ENCODE results near the gene GHRL. TPM values are rescaled to one million over a fixed set of nuclear protein-coding genes. Genes with fewer than 3 reads are reported as not detected.
A peak's percentile ranks its signal among the peaks of the same experiment; 100 is the strongest.

Gene GHRL
- total RNA-seq, 6 donors from 2014 or later: 1.1 to 14.7 (median 1.8) TPM

DNA sequence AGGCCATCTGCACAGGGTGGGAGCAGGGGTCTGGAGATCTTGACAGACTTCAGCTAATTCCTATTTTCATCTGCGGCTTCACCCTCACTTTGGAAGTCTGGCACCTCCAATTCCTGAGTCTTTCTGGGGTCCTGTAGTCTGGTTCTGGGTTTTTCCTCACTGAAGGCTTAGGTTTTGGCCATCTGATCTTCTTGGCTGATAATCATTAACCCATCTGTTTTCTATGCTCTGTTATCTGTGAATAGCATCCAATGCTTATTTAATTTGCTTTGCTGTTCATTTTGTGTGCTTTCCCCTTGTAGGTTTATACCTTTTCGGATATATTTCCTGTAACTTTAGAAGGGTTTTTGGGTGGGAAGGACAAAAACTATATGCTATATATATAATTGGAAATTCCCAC lies 26.9 kb downstream of the GHRL start:
- Histone ChIP-seq H3K9me3 (no peaks in the 10 kb centered on the region), H3K36me3 (peaks cover 8 to 49% (median 30%) of the 10 kb centered on the region in 4 donors), H3K4me3 (no peak overlapping the region), H3K27me3 (no peaks in the 10 kb centered on the region), H3K4me1 (peaks cover 4 to 22% (median 7%) of the 10 kb centered on the region in 4 donors), H3K27ac (no peak overlapping the region)
- 91 to 96% methylated on average over 2 of the region's 2 CpGs for WGBS, 2 donors
- ATAC-seq (ENCODE audit: low FRiP score in 2 of 2): no peak
- DNase-seq: no peak
- no peak for TF ChIP-seq POLR2A (IDR thresholded peaks at IDR 0.05)
- no peak for TF ChIP-seq POLR2AphosphoS5 (IDR thresholded peaks at IDR 0.05)
- no peak for TF ChIP-seq EP300 (IDR thresholded peaks at IDR 0.05)
- TF ChIP-seq, protein P1, sequence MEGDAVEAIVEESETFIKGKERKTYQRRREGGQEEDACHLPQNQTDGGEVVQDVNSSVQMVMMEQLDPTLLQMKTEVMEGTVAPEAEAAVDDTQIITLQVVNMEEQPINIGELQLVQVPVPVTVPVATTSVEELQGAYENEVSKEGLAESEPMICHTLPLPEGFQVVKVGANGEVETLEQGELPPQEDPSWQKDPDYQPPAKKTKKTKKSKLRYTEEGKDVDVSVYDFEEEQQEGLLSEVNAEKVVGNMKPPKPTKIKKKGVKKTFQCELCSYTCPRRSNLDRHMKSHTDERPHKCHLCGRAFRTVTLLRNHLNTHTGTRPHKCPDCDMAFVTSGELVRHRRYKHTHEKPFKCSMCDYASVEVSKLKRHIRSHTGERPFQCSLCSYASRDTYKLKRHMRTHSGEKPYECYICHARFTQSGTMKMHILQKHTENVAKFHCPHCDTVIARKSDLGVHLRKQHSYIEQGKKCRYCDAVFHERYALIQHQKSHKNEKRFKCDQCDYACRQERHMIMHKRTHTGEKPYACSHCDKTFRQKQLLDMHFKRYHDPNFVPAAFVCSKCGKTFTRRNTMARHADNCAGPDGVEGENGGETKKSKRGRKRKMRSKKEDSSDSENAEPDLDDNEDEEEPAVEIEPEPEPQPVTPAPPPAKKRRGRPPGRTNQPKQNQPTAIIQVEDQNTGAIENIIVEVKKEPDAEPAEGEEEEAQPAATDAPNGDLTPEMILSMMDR (IDR thresholded peaks at IDR 0.05): no peak

DNA sequence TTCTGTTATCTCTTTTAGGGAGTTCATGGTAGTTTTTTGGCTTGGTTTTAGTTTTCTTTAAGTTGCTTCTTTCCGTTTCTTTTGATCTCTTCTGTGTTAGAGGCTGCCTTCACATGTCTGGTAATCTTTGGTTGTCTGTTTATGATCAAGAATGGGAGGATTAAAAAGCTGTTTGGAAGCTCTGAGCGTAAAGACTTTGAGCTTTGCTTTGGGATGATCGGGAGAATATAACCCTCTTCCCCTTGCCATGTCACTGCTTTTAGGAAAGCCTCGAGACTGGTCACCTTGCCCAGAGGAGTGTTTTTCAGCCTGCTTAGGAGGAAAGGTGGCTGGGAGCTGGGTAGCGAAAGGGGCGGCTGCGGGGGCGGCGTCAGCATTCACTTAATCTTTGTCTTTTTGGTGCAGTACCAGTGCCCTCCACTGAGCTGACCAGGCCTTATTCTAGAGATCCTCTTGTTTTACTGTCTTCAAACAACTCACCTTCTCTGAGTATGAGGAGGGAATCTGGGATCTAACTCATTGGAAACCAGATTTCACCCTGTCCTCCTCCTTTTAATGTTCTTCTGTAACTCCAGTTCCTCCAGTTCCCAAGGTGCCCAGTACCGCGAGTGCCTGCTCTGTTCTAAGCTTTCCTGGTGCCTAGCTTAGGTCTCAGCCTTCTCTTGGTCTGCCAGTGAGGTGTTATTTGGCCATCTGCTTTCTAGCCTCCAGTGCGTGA lies 28.9 kb downstream of the GHRL start:
- Histone ChIP-seq H3K36me3 (peaks cover 8 to 47% (median 32%) of the 10 kb centered on the region in 4 donors), H3K9me3 (no peaks in the 10 kb centered on the region), H3K4me1 (peaks cover 4 to 22% (median 7%) of the 10 kb centered on the region in 4 donors), H3K4me3 (no peak overlapping the region), H3K27ac (peak overlapping the region in 1 of 4 donors; percentile 14), H3K27me3 (no peaks in the 10 kb centered on the region)
- ATAC-seq (ENCODE audit: low FRiP score in 2 of 2) (peak in 1 of 2 donors; percentile 73), DNase-seq (peak in 1 of 2 donors; percentile 80)
- TF ChIP-seq POLR2AphosphoS5 (IDR thresholded peaks at IDR 0.05) (no peak), POLR2A (IDR thresholded peaks at IDR 0.05) (no peak), EP300 (IDR thresholded peaks at IDR 0.05) (no peak)
- TF ChIP-seq, protein P1 (IDR thresholded peaks at IDR 0.05): peak; percentile 24 to 45 (median 30)
- 52 to 57% methylated on average over 12 of the region's 12 CpGs for WGBS, 2 donors

DNA sequence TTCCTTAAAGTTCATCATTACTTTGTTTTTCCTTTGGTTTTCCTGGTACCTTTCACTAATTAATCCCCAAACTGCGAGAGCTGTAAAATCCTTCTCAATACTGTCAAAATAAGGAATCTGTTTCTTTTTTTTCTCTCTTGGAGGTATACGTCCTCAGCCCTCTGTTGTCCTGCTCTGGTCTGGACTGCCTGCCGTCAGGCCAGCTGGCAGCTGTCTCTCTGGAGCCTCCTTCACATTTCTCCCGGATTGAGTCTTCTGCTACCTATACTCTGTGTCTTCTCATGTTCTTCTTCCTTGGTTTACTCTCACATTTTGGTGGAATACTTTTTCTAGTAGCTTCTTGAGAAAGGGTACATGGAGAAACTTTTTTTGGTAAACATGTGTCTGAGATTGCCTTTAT lies 30.7 kb downstream of the GHRL start:
- no peak for TF ChIP-seq EP300 (IDR thresholded peaks at IDR 0.05)
- no peak for TF ChIP-seq POLR2A (IDR thresholded peaks at IDR 0.05)
- TF ChIP-seq, protein P1 (IDR thresholded peaks at IDR 0.05): no peak
- TF ChIP-seq POLR2AphosphoS5 (IDR thresholded peaks at IDR 0.05): no peak
- Histone ChIP-seq H3K27ac (no peak overlapping the region), H3K36me3 (peaks cover 8 to 45% (median 32%) of the 10 kb centered on the region in 4 donors), H3K4me3 (no peak overlapping the region), H3K9me3 (no peaks in the 10 kb centered on the region), H3K27me3 (no peaks in the 10 kb centered on the region), H3K4me1 (peaks cover 4 to 14% (median 7%) of the 10 kb centered on the region in 4 donors)
- no peak for ATAC-seq (ENCODE audit: low FRiP score in 2 of 2)
- DNase-seq: no peak
- 83 to 85% methylated on average over 4 of the region's 4 CpGs for WGBS, 2 donors

DNA sequence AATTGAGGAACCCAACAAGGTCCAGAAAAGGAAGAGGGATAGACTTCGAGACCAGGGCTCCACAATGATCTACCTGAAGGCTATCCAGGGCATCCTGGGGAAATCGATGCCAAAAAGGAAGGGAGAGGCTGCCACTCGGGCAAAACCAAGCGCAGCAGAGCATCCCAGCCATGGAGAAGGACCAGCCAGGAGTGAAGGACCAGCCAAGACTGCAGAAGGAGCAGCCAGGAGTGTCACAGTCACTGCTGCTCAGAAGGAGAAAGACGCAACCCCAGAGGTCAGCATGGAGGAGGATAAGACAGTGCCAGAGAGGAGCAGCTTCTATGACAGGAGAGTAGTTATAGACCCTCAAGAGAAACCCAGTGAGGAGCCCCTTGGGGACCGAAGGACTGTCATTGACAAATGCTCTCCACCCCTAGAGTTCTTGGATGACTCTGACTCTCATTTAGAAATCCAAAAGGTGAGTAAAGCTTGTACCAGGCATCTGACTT lies 32.5 kb downstream of the GHRL start:
- Histone ChIP-seq H3K4me3 (no peak overlapping the region), H3K36me3 (peaks cover 10 to 56% (median 42%) of the 10 kb centered on the region in 4 donors), H3K9me3 (no peaks in the 10 kb centered on the region), H3K4me1 (peaks cover 4 to 15% (median 7%) of the 10 kb centered on the region in 4 donors), H3K27ac (no peak overlapping the region), H3K27me3 (no peaks in the 10 kb centered on the region)
- DNase-seq: no peak
- 91 to 94% methylated on average over 6 of the region's 6 CpGs for WGBS, 2 donors
- TF ChIP-seq POLR2A (IDR thresholded peaks at IDR 0.05) (no peak), EP300 (IDR thresholded peaks at IDR 0.05) (no peak), POLR2AphosphoS5 (IDR thresholded peaks at IDR 0.05) (no peak)
- TF ChIP-seq, protein P1 (IDR thresholded peaks at IDR 0.05): no peak
- ATAC-seq (ENCODE audit: low FRiP score in 2 of 2): no peak

All from upper lobe of left lung (tissue), 6 donors.